CD14-positive monocyte (primary cell): ENCODE data around the gene AP3B2. TPM values are rescaled to one million over a fixed set of nuclear protein-coding genes. Genes with fewer than 3 reads are reported as not detected.

Experiments used
- DNase-seq, 3 donors: peaks; one replicate each; pipeline ENCODE4 v3.0.0-alpha.2; 2011 to 2022
- H2AFZ ChIP-seq: 2 replicates; pipeline ENCODE4 v1.6.0; 2012; ENCODE audit warnings: mild to moderate bottlenecking, low read depth, low read length, inconsistent platforms; ENCODE audit not compliant: insufficient read depth, poor library complexity, severe bottlenecking
- H3K27ac ChIP-seq, 2 donors: 1 replicate in 1 of 2; 2 replicates in 1 of 2; pipeline ENCODE4 v1.5.1; 2012 to 2013; ENCODE audit warnings: low read length in 2 of 2, control low read depth in 1 of 2, inconsistent platforms in 1 of 2, low read depth in 1 of 2, mild to moderate bottlenecking in 1 of 2
- H3K27me3 ChIP-seq, 2 donors: one replicate each; pipeline versions ENCODE4 v1.6.0 to v1.6.1; 2011 to 2013; ENCODE audit warnings: low read length in 2 of 2; ENCODE audit not compliant: control insufficient read depth in 2 of 2, insufficient read depth in 2 of 2
- H3K36me3 ChIP-seq, 2 donors: replicated peaks in 1 of 2; 1 replicate in 1 of 2; 2 replicates in 1 of 2; pipeline versions ENCODE4 v1.5.1 to v1.6.1; 2012 to 2013; ENCODE audit warnings: low read length in 2 of 2, control low read depth in 1 of 2, inconsistent platforms in 1 of 2, mild to moderate bottlenecking in 1 of 2; ENCODE audit not compliant: insufficient read depth in 2 of 2, control insufficient read depth in 1 of 2
- H3K4me1 ChIP-seq, 2 donors: 1 replicate in 1 of 2; 2 replicates in 1 of 2; pipeline versions ENCODE4 v1.5.1 to v1.6.1; 2012 to 2013; ENCODE audit warnings: low read length in 2 of 2, control low read depth in 1 of 2, inconsistent platforms in 1 of 2, mild to moderate bottlenecking in 1 of 2, moderate library complexity in 1 of 2; ENCODE audit not compliant: insufficient read depth in 2 of 2, control insufficient read depth in 1 of 2
- H3K4me2 ChIP-seq: replicated peaks from 2 replicates; pipeline ENCODE3; 2012; ENCODE audit warnings: low read length, moderate library complexity, mild to moderate bottlenecking; ENCODE audit not compliant: poor library complexity, severe bottlenecking; ENCODE audit errors: extremely low read depth
- H3K4me3 ChIP-seq, 3 experiments: fragments of 200-600 bp in 1 of 3; sonication (generic) in 1 of 3; replicated peaks in 1 of 3; 1 replicate in 2 of 3; 2 replicates in 1 of 3; pipeline ENCODE4 v1.5.1; 2011 to 2013; ENCODE audit warnings: low read length in 3 of 3, mild to moderate bottlenecking in 3 of 3, control low read depth in 2 of 3, low read depth in 2 of 3, inconsistent platforms in 1 of 3, moderate library complexity in 1 of 3
- H3K79me2 ChIP-seq: 2 replicates; pipeline ENCODE4 v1.6.0; 2012; ENCODE audit warnings: mild to moderate bottlenecking, control low read depth, inconsistent platforms, low read length, moderate library complexity; ENCODE audit not compliant: insufficient read depth
- H3K9ac ChIP-seq: 2 replicates; pipeline ENCODE4 v1.6.0; 2017; ENCODE audit warnings: low read length, mild to moderate bottlenecking; ENCODE audit not compliant: insufficient read depth, poor library complexity, severe bottlenecking
- H3K9me3 ChIP-seq, 2 donors: replicated peaks in 1 of 2; 1 replicate in 1 of 2; 2 replicates in 1 of 2; pipeline versions ENCODE4 v1.5.1 to v1.6.1; 2012 to 2013; ENCODE audit warnings: low read length in 2 of 2, control low read depth in 1 of 2; ENCODE audit not compliant: control insufficient read depth in 1 of 2, insufficient read depth in 1 of 2
- H4K20me1 ChIP-seq: 2 replicates; pipeline ENCODE4 v1.6.0; 2012; ENCODE audit warnings: mild to moderate bottlenecking, low read length, control low read depth, moderate library complexity; ENCODE audit not compliant: insufficient read depth
- H3K27ac Mint-ChIP-seq, 7 donors: one replicate each; pipeline ENCODE4 v1.8.0; 2020; ENCODE audit warnings: mild to moderate bottlenecking in 7 of 7, mixed read lengths in 7 of 7, moderate library complexity in 6 of 7, inconsistent platforms in 2 of 7
- H3K27me3 Mint-ChIP-seq, 3 donors: one replicate each; pipeline ENCODE4 v1.8.0; 2021 to 2022; ENCODE audit warnings: low read depth in 3 of 3, mild to moderate bottlenecking in 3 of 3, mixed read lengths in 3 of 3, moderate library complexity in 3 of 3, inconsistent platforms in 1 of 3
- H3K36me3 Mint-ChIP-seq, 2 donors: one replicate each; pipeline ENCODE4 v1.8.0; 2020; ENCODE audit warnings: mixed read lengths in 2 of 2, inconsistent platforms in 1 of 2, mild to moderate bottlenecking in 1 of 2
- H3K4me1 Mint-ChIP-seq: one replicate; pipeline ENCODE4 v1.8.0; 2020; ENCODE audit warnings: mild to moderate bottlenecking, mixed read lengths
- H3K4me3 Mint-ChIP-seq, 2 donors: one replicate each; pipeline ENCODE4 v1.8.0; 2020; ENCODE audit warnings: mild to moderate bottlenecking in 2 of 2, mixed read lengths in 2 of 2, moderate library complexity in 1 of 2
- H3K9me3 Mint-ChIP-seq, 7 donors: one replicate each; pipeline ENCODE4 v1.8.0; 2020 to 2022; ENCODE audit warnings: mixed read lengths in 7 of 7, mild to moderate bottlenecking in 6 of 7, moderate library complexity in 6 of 7, inconsistent platforms in 2 of 7
- CTCF ChIP-seq: fragments of 200-600 bp; IDR thresholded peaks from one replicate; pipeline ENCODE4 v1.8.0; 2022; ENCODE audit warnings: antibody characterized with exemption, mild to moderate bottlenecking
- WGBS: methylation state at CpG from one replicate; pipeline ENCODE4 v1.1.5; 2013; ENCODE audit warnings: missing lambda C conversion rate; ENCODE audit not compliant: insufficient coverage; 5-methylcytosine and 5-hydroxymethylcytosine counted together
- intact Hi-C, 2 donors: fragments of 100-400 bp; cut with micrococcal nuclease; formaldehyde crosslinking; loops; one replicate each; pipeline versions ENCODE4 v1.15.0 to v1.15.1; 2023
- polyA plus RNA-seq, 3 donors: library from polyadenylated mRNA; depleted of rRNA in 1 of 3; unstranded in 2 of 3; stranded (reverse) in 1 of 3; fragments of 300-500 nt in 2 of 3; fragments of >200 nt in 1 of 3; fragmentation: Illumina TruSeq in 2 of 3; gene quantifications; 1 replicate in 2 of 3; 2 replicates in 1 of 3; pipeline ENCODE4 v1.2.3, GENCODE V29; 2012 to 2021

AP3B2 gene
- polyA plus RNA-seq, 3 donors: 0.85 to 0.95 TPM; not detected in 1

GRCh38 chr15:82681371-82681770 lies 28.3 kb downstream of the AP3B2 start:
- H3K4me3 Mint-ChIP-seq: peak overlapping the region in 1 of 2 donors; percentile 87
- Histone ChIP-seq H3K9ac (no peak overlapping the region), H3K79me2 (no peaks in the 10 kb centered on the region), H3K27me3 (peaks cover 10 to 41% of the 10 kb centered on the region in 2 donors), H2AFZ (no peak overlapping the region), H4K20me1 (no peaks in the 10 kb centered on the region), H3K36me3 (no peaks in the 10 kb centered on the region), H3K9me3 (peaks cover 0 to 4% of the 10 kb centered on the region in 2 donors), H3K4me3 (no peak overlapping the region), H3K27ac (no peak overlapping the region), H3K4me2 (no peak overlapping the region), H3K4me1 (peaks cover 5 to 6% of the 10 kb centered on the region in 2 donors)
- intact Hi-C loops: no loop called here
- 86% methylated on average over 10 of the region's 10 CpGs for WGBS
- peaks cover 26 to 51% (median 39%) of the 10 kb centered on the region in 3 donors for H3K27me3 Mint-ChIP-seq
- no peaks in the 10 kb centered on the region for H3K36me3 Mint-ChIP-seq
- DNase-seq: no peak
- H3K27ac Mint-ChIP-seq: no peak overlapping the region
- peaks cover 0 to 11% (median 5%) of the 10 kb centered on the region in 7 donors for H3K9me3 Mint-ChIP-seq
- no peak for TF ChIP-seq CTCF
- peaks cover 9% of the 10 kb centered on the region for H3K4me1 Mint-ChIP-seq

- Histone ChIP-seq H3K9me3 (peaks cover 0 to 4% of the 10 kb centered on the region in 2 donors), H3K4me3 (no peak overlapping the region), H4K20me1 (no peaks in the 10 kb centered on the region), H3K27me3 (peaks cover 10 to 41% of the 10 kb centered on the region in 2 donors), H3K36me3 (no peaks in the 10 kb centered on the region), H2AFZ (peak overlapping the region; percentile 29), H3K9ac (no peak overlapping the region), H3K4me1 (peaks cover 5 to 6% of the 10 kb centered on the region in 2 donors), H3K27ac (no peak overlapping the region), H3K79me2 (no peaks in the 10 kb centered on the region), H3K4me2 (peak overlapping the region; percentile 37)
- Mint-ChIP-seq H3K36me3 (no peaks in the 10 kb centered on the region), H3K27ac (no peak overlapping the region), H3K9me3 (peaks cover 0 to 11% (median 5%) of the 10 kb centered on the region in 7 donors), H3K4me1 (peaks cover 9% of the 10 kb centered on the region), H3K27me3 (peaks cover 26 to 50% (median 39%) of the 10 kb centered on the region in 3 donors), H3K4me3 (peak overlapping the region in 1 of 2 donors; percentile 87)
- DNase-seq: no peak
- 4% methylated on average over 66 of the region's 76 CpGs for WGBS
- intact Hi-C loops: no loop called here
- TF ChIP-seq CTCF: no peak
Measured at GRCh38 chr15:82680200-82681102, 29.2 kb downstream of the AP3B2 start.
